GM18867 (cell line): ENCODE data around the gene SCNN1A.

Experiments used
- ATAC-seq: cut with Tn5 transposase; IDR thresholded peaks from one replicate; pipeline ENCODE4 v1.9.1; 2021; ENCODE audit warnings: mild to moderate bottlenecking, moderate library complexity; ENCODE audit not compliant: unreplicated experiment

Gene SCNN1A

GRCh38 chr12:6384499-6385436, 9.4 kb upstream of the SCNN1A start:
- no peak for ATAC-seq

GRCh38 chr12:6383572-6384498, 8.5 kb upstream of the SCNN1A start, which contains the start of gene LTBR:
TSS of gene LTBR (plus strand) at chr12:6384162. CDS start at chr12:6384359, 197 bp downstream.
- ATAC-seq = no peak

- no peak for ATAC-seq
Observed at GRCh38 chr12:6382982-6383381, 7.6 kb upstream of the SCNN1A start.

- no peak for ATAC-seq
Observed at GRCh38 chr12:6382371-6382770, 7.0 kb upstream of the SCNN1A start.

GRCh38 chr12:6380141-6381121, 5.1 kb upstream of the SCNN1A start:
- ATAC-seq = no peak

GRCh38 chr12:6378709-6379472, 3.5 kb upstream of the SCNN1A start:
- no peak for ATAC-seq

GRCh38 chr12:6377667-6377994, 2.3 kb upstream of the SCNN1A start:
- ATAC-seq = no peak

- no peak for ATAC-seq
Observed at GRCh38 chr12:6376870-6377666, 1.7 kb upstream of the SCNN1A start.

- no peak for ATAC-seq
Observed at GRCh38 chr12:6376079-6376869, 911 bp upstream of the SCNN1A start.

GRCh38 chr12:6374786-6375160, 590 bp downstream of the SCNN1A start:
- ATAC-seq = no peak

- ATAC-seq = no peak
Observed at GRCh38 chr12:6374028-6374785, 1.2 kb downstream of the SCNN1A start.

- ATAC-seq = no peak
Observed at GRCh38 chr12:6373022-6373787, 2.2 kb downstream of the SCNN1A start.

GRCh38 chr12:6372403-6373003, 2.9 kb downstream of the SCNN1A start:
- ATAC-seq = no peak

GRCh38 chr12:6370994-6371754, 4.2 kb downstream of the SCNN1A start:
- no peak for ATAC-seq

- no peak for ATAC-seq
Observed at GRCh38 chr12:6370576-6370935, 4.8 kb downstream of the SCNN1A start.
